Measurements from ENCODE around the gene TAL2.
"Not testable (repeated sequence)": the region's sequence is repeated elsewhere in the genome, so short reads cannot be mapped to it uniquely, and the experiment has no call there.

Gene TAL2

GRCh38 chr9:105676351-105676923, 14.2 kb downstream of the TAL2 start:
- DNase-seq = no peak

- no peak for DNase-seq
These were observed 15.9 kb downstream of the TAL2 start for GRCh38 chr9:105678163-105678562.

DNA sequence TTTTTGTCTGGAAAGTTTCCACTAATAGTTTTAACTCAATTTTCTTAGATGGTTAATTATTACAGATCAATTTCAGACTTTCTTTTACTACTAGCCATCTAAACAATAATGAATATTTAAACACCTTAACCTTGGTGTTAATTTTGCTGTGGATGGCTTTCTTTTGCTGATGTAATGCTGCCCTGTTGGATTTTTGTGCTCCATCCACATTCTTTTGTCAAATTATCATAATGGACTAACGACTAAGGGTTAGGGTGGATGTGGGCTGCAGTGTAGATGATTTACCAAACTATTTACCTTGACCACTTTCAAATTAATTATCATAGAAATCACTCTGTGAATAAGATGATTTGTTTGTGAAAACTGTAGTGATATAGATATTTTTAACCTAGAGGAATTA, 16.5 kb downstream of the TAL2 start:
- DNase-seq = no peak

DNA sequence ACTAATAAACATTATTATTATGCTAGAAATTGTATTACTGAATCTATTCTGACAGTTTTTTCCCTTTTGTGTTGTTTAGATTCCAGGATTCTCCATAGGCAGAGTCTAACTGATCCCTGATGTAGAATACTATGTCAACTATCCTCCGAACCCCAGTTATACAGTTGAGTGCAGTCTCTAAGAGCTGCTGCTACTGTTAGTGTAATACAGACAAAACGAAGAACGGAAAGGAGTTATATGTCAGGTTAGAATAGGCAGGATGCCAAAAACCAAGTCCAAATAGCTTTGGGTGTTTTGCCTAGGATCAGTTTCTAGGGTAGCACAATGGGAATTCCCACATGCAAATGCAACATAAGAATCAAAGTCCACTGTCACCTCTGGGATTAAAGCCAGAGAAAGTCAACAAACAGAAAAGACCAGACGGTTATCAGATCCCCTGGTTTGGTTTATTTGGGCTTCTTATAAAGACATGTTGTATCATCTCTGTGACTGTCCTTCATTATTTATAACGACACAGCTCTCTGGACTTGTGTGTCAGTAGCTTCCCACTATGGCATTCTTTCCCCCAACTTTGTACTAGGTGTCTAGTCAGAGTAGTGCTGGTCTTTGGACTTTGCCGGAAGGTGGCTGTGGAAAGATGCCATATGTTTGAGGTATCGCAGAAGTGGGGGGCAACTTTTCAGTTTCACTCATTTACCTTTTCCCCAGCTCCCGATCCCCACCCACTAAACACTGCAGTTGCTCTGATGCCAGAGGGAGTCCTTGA, 17.2 kb downstream of the TAL2 start:
- no peak for DNase-seq

- no peak for DNase-seq
These were observed 19.1 kb downstream of the TAL2 start for GRCh38 chr9:105681313-105681712.

GRCh38 chr9:105681724-105682123, 19.5 kb downstream of the TAL2 start:
- no peak for DNase-seq

DNA sequence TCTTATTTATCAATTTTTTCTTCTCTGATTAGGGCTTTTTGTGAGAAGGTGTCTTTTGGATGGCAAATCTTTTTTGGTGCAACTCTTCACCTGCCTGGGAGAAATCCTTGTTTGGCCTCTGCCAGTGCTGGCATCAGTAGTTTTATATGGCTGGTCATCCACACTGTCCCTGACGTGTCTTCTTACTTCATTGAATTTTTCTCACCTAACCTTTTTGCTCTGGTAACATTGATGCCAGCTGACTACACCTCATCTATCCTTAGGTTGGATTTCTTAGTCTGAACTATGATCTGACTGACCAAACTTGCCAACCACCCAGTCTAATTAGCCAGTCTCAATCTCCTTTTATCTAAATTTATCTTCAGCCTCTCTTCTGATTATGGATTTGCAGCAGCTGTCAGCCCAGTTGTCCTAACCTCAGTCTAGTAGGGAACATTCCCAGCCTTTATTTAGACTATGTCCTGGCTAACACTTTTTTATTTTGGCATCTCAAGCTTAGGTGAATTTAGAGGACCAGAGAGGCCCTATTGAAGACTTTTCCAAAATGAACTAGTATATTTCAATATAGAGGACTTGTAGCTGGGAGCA, 21.5 kb downstream of the TAL2 start:
- DNase-seq = no peak

DNA sequence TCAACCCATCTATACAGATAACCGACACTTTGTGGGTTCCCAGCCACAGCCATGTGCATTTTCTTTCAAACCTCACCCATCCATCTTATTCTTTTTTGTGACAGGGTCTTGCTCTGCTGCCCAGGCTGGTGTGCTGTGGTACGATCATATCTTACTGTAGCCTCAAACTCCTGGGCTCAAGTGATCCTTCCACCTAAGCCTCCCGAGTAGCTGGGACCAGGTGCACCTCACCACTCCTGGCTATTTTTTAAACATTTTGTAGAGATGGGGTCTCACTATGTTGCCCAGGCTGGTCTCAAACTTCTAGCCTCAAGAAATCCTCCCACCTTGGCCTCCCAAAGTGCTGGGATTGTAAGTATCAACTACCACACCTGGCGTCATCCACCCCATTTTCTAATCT, 24.7 kb downstream of the TAL2 start:
- DNase-seq = no peak

- DNase-seq = no peak
These were observed 28.5 kb downstream of the TAL2 start for GRCh38 chr9:105690742-105691141.

GRCh38 chr9:105693435-105694189, 31.4 kb downstream of the TAL2 start:
- DNase-seq = no peak

DNA sequence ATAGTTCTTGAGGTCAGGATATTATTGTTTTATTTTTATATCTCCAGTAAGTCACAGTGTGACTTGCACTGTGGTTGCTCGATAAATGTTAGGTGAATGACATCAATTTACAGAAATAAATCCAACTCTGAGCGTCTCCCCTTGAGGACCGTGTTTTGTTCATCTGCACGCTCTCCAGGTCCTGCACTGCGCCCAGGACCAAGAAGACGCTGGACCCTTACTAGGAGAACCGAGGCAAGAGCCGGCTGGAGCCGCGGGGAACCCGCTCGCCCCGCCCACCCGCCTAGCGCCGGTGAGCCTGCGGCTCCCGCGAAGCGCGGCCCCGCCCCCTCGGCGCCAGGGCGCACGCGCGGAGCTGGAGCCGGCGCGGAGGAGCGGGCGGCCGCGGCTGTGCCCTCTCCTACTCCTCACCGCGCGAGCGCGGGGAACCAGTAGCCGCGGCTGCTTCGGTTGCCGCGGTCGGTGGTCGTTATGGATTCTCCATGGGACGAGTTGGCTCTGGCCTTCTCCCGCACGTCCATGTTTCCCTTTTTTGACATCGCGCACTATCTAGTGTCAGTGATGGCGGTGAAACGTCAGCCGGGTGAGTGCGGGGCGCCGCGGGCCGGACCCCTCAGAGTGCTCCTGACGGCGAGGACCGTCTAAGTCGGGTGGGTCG, 32.1 kb downstream of the TAL2 start, which contains the start of gene TMEM38B:
TMEM38B (plus strand) TSS at position 352 of the 658 bp plus-strand sequence; CDS start at position 472, 120 bp downstream.
- peak in 1 of 2 experiments; percentile 2 for DNase-seq

DNA sequence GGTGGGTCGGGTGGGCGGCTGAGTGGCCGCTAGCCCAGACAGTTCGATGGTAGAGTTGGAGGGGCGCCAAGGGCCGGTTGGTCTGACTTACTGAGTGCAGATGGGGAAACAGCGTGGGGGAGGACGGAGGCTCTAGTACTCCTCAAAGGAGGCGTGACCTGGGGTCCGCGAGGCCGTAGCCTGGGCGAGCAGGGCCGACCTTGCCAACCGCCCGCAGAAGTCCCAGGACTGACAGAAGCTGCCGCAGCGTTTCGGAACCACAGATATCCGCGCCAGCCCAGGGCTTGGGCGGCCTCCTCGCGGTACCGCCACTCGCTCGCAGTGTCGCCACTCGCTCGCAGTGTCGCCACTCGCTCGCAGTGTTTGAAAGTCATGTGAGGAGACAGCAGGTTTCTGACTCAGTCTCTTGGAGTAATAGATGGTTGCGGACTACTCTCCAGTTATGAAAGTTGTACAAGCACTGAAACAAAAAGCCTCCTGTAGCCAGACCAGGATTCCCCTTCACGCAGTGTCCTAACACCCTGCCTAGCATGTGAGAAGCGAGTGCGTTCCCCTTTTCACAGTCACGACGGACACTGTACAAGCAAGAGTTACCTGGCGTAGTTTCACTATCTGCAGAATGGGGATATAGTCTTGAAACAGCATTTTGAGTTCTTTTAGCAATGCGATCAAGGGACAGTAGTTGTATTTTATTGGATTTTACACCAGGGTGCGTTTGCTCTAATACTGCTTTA, 32.8 kb downstream of the TAL2 start:
- DNase-seq = no peak

- DNase-seq = no peak
These were observed 34.0 kb downstream of the TAL2 start for GRCh38 chr9:105696219-105696793.

DNA sequence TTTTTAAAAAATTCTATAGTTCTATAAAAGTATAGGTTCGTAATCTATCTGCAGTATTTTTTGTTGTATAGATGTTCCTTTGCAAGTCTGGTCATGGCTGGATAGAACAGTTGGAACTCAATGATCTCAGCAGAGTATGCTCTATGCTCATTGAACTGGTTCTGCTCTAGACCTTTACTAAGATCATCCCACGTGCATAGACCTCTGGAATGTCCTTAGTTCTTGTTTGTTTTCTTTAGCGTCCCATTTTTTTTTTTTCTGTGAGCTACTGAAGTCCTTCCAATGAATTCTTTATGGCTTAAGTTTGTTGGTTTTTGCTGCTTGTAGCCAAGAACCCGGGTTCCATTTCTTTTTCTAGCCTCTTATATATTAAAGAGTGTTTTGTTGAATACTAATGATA, 35.6 kb downstream of the TAL2 start:
- no peak for DNase-seq

DNA sequence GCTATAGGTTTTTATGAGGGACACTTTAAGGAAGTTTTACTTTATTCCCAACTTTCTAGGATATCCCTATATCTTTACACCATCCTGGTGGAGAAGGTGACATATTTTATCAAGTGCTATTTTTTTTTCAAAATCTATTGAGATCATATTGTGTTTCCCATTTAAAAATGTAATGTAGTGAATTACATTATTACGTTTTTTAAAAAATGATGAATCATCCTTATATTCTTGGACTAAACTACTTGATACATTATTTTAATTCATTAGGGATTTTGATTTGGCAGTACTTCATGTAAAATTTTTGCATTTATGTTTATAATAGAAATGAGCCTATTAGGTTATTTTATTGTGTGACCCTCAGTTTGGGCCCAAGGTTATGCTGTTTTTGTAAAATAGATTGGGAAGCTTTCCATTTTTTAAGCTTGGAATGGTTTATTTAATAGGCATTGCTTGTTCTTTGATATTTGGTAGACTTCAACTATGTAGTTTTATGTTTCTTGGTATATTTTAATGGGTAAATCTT, 36.2 kb downstream of the TAL2 start:
- DNase-seq = no peak

- DNase-seq = no peak
These were observed 38.4 kb downstream of the TAL2 start for GRCh38 chr9:105700668-105701067.

GRCh38 chr9:105701145-105701544, 38.9 kb downstream of the TAL2 start:
- no peak for DNase-seq

DNA sequence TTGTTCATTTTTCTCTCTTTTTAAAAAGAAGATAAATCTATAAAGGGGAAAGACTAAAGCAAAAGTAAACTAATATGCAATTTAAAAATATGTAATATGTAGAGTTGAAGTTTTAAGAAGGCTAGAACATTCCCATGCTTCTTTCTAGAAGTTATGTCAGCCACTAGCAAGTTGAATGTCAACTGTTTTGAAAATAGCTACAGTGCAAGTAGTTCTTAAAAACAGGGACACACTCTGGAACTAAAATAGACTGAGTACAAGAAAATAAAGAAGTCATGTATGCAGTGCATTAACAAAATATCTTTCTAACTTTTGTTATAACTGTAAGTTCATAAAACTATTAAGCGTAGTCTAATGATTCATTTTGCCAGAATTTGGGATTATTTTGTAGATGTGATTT, 40.0 kb downstream of the TAL2 start:
- DNase-seq = no peak

DNA sequence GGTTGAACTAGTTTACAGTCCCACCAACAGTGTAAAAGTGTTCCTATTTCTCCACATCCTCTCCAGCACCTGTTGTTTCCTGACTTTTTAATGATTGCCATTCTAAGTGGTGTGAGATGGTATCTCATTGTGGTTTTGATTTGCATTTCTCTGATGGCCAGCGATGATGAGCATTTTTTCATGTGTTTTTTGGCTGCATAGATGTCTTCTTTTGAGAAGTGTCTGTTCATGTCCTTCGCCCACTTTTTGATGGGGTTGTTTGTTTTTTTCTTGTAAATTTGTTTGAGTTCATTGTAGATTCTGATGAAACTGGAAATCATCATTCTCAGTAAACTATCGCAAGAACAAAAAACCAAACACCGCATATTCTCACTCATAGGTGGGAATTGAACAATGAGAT, 41.4 kb downstream of the TAL2 start:
- DNase-seq = not testable (repeated sequence)

DNA sequence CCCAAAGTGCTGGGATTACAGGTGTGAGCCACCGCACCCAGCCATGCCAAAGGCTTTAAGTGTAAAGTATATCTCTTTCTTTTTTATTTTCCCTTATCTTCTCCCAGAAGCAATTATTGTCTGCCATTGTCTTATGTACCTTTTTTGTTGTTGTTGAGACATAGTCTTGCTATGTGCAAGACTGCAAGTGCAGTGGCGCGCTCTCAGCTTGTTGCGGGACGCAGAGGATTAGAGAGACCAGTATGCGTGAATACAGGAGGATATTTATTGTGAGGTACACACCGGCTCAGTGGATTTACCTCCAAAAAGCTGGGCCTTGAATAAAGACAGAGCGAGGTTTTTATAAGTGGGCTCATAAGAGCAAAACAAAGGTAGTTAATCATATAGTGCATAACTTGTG, 43.9 kb downstream of the TAL2 start:
- DNase-seq = no peak

- DNase-seq = no peak
These were observed 46.1 kb downstream of the TAL2 start for GRCh38 chr9:105708405-105708804.

DNA sequence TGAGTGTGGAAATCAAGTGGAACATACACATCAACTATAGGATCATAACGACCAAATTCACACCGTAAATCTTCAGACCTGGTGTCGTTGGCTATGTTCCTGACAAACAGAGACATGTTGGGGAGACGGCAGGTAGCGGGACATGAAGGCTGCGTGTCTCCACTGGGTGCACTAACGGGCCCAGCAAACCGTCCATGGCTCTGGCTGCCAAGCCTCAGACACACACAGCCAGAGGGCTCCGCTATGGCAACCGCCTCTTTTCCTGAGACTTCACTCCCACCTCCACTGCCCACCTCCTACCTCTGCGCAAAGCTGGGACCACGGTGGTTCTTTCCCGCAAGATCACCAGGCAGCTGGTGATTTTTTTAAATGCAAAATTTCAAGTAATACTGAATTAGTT, 48.4 kb downstream of the TAL2 start:
- no peak for DNase-seq
